Nephron progenitor cell (in vitro differentiated cells): ENCODE measurements around the gene CD8A.
A peak's percentile ranks its signal among the peaks of the same experiment; 100 is the strongest.

Source experiments
- DNase-seq: peaks from one replicate; pipeline ENCODE4 v3.0.0; 2021
- H3K27ac Mint-ChIP-seq: 2 replicates; pipeline ENCODE4 v1.8.0; 2021; ENCODE audit warnings: mild to moderate bottlenecking, moderate library complexity, mixed read lengths
- H3K27me3 Mint-ChIP-seq: 2 replicates; pipeline ENCODE4 v1.8.0; 2021; ENCODE audit warnings: mild to moderate bottlenecking, low read depth, mixed read lengths; ENCODE audit not compliant: poor library complexity
- H3K36me3 Mint-ChIP-seq: 2 replicates; pipeline ENCODE4 v1.8.0; 2021; ENCODE audit warnings: low read depth, mixed read lengths
- H3K4me1 Mint-ChIP-seq: 2 replicates; pipeline ENCODE4 v1.8.0; 2021; ENCODE audit warnings: mixed read lengths
- H3K4me3 Mint-ChIP-seq: 2 replicates; pipeline ENCODE4 v1.8.0; 2021; ENCODE audit warnings: mild to moderate bottlenecking, moderate library complexity, mixed read lengths
- H3K9me3 Mint-ChIP-seq: 2 replicates; pipeline ENCODE4 v1.8.0; 2021; ENCODE audit warnings: mild to moderate bottlenecking, moderate library complexity, mixed read lengths
- CTCF ChIP-seq: fragments of 200-600 bp; sonication (generic); IDR thresholded peaks from 2 replicates; pipeline ENCODE4 v1.5.0; 2021; ENCODE audit warnings: antibody characterized with exemption

CD8A gene

GRCh38 chr2:86821842-86822241, 31.1 kb upstream of the CD8A start:
- Mint-ChIP-seq H3K9me3 (peaks cover 30% of the 10 kb centered on the region), H3K4me3 (no peak overlapping the region), H3K36me3 (peaks cover 11% of the 10 kb centered on the region), H3K27me3 (peaks cover 9% of the 10 kb centered on the region), H3K4me1 (peaks cover 18% of the 10 kb centered on the region), H3K27ac (no peak overlapping the region)
- DNase-seq, result no peak
- TF ChIP-seq CTCF, result no peak

GRCh38 chr2:86821306-86821705, 30.6 kb upstream of the CD8A start:
- DNase-seq, result no peak
- TF ChIP-seq CTCF, result no peak
- Mint-ChIP-seq H3K36me3 (peaks cover 11% of the 10 kb centered on the region), H3K4me1 (peaks cover 17% of the 10 kb centered on the region), H3K9me3 (peaks cover 30% of the 10 kb centered on the region), H3K4me3 (no peak overlapping the region), H3K27me3 (peaks cover 9% of the 10 kb centered on the region), H3K27ac (no peak overlapping the region)

- Mint-ChIP-seq H3K27ac (no peak overlapping the region), H3K27me3 (peaks cover 3% of the 10 kb centered on the region), H3K4me1 (peaks cover 7% of the 10 kb centered on the region), H3K36me3 (peaks cover 11% of the 10 kb centered on the region), H3K4me3 (no peak overlapping the region), H3K9me3 (peaks cover 30% of the 10 kb centered on the region)
- no peak for TF ChIP-seq CTCF
- DNase-seq, result no peak
Measured at GRCh38 chr2:86818957-86819356, 28.2 kb upstream of the CD8A start.

- peaks cover 30% of the 10 kb centered on the region for H3K9me3 Mint-ChIP-seq
- no peak overlapping the region for H3K27ac Mint-ChIP-seq
- DNase-seq, result no peak
- no peaks in the 10 kb centered on the region for H3K4me1 Mint-ChIP-seq
- peaks cover 3% of the 10 kb centered on the region for H3K27me3 Mint-ChIP-seq
- no peak overlapping the region for H3K4me3 Mint-ChIP-seq
- TF ChIP-seq CTCF, result no peak
- peaks cover 11% of the 10 kb centered on the region for H3K36me3 Mint-ChIP-seq
Measured at GRCh38 chr2:86818114-86818801, 27.5 kb upstream of the CD8A start.

GRCh38 chr2:86815611-86816010, 24.9 kb upstream of the CD8A start:
- H3K27ac Mint-ChIP-seq, result peak overlapping the region; percentile 46
- no peaks in the 10 kb centered on the region for H3K36me3 Mint-ChIP-seq
- no peak for TF ChIP-seq CTCF
- H3K27me3 Mint-ChIP-seq, result peaks cover 3% of the 10 kb centered on the region
- DNase-seq, result no peak
- peaks cover 15% of the 10 kb centered on the region for H3K9me3 Mint-ChIP-seq
- no peak overlapping the region for H3K4me3 Mint-ChIP-seq
- H3K4me1 Mint-ChIP-seq, result no peaks in the 10 kb centered on the region

GRCh38 chr2:86809481-86810121, 18.9 kb upstream of the CD8A start:
- Mint-ChIP-seq H3K27me3 (peaks cover 10% of the 10 kb centered on the region), H3K4me1 (peaks cover 9% of the 10 kb centered on the region), H3K4me3 (no peak overlapping the region), H3K36me3 (no peaks in the 10 kb centered on the region), H3K9me3 (no peaks in the 10 kb centered on the region), H3K27ac (no peak overlapping the region)
- no peak for DNase-seq
- TF ChIP-seq CTCF, result no peak
